Liver (tissue), 9 donors: ENCODE data around the gene MAB21L2. TPM values are rescaled to one million over a fixed set of nuclear protein-coding genes. Genes with fewer than 3 reads are reported as not detected.

Experiments used
- DNase-seq: peaks from one replicate; pipeline ENCODE4 v3.0.0-alpha.2; 2017; ENCODE audit warnings: low spot score
- H3K27ac ChIP-seq, 2 donors: one replicate each; pipeline ENCODE4 v1.7.0; 2013; ENCODE audit warnings: inconsistent platforms in 2 of 2, low read length in 2 of 2, control low read depth in 1 of 2, low read depth in 1 of 2, mild to moderate bottlenecking in 1 of 2
- H3K27me3 ChIP-seq, 4 donors: one replicate each; pipeline versions ENCODE4 v1.6.1 to v1.7.0; 2013; ENCODE audit warnings: low read length in 3 of 4, inconsistent platforms in 1 of 4, mild to moderate bottlenecking in 1 of 4, moderate library complexity in 1 of 4; ENCODE audit not compliant: control insufficient read depth in 4 of 4, insufficient read depth in 4 of 4
- H3K36me3 ChIP-seq, 4 donors: one replicate each; pipeline versions ENCODE4 v1.6.1 to v1.7.0; 2013; ENCODE audit warnings: low read length in 3 of 4, mild to moderate bottlenecking in 3 of 4, low read depth in 1 of 4, moderate library complexity in 1 of 4; ENCODE audit not compliant: control insufficient read depth in 4 of 4, insufficient read depth in 3 of 4
- H3K4me1 ChIP-seq, 4 donors: one replicate each; pipeline versions ENCODE4 v1.6.1 to v1.7.0; 2013; ENCODE audit warnings: low read length in 3 of 4, mild to moderate bottlenecking in 3 of 4, moderate library complexity in 1 of 4; ENCODE audit not compliant: control insufficient read depth in 4 of 4, insufficient read depth in 4 of 4
- H3K4me3 ChIP-seq, 3 donors: one replicate each; pipeline versions ENCODE4 v1.6.1 to v1.7.0; 2013; ENCODE audit warnings: low read length in 3 of 3, control low read depth in 1 of 3, low read depth in 1 of 3, mild to moderate bottlenecking in 1 of 3
- H3K9ac ChIP-seq, 2 donors: one replicate each; pipeline ENCODE4 v1.7.0; 2013; ENCODE audit warnings: low read length in 2 of 2, mild to moderate bottlenecking in 2 of 2, moderate library complexity in 2 of 2, control low read depth in 1 of 2, low read depth in 1 of 2
- H3K9me3 ChIP-seq, 4 donors: one replicate each; pipeline versions ENCODE4 v1.6.1 to v1.7.0; 2013; ENCODE audit warnings: low read length in 3 of 4; ENCODE audit not compliant: control insufficient read depth in 4 of 4
- EGR1 ChIP-seq, 2 donors: IDR thresholded peaks; 2 replicates each; pipeline ENCODE4 v1.6.1; 2016 to 2018; ENCODE audit warnings: antibody characterized with exemption in 2 of 2, low read depth in 2 of 2
- FOXA1 ChIP-seq: IDR thresholded peaks from 2 replicates; pipeline ENCODE4 v1.6.1; 2016; ENCODE audit warnings: antibody characterized with exemption
- FOXA2 ChIP-seq: IDR thresholded peaks from 2 replicates; pipeline ENCODE4 v1.6.1; 2016; ENCODE audit warnings: antibody characterized with exemption
- GABPA ChIP-seq, 2 donors: IDR thresholded peaks in 1 of 2; conservative IDR thresholded peaks in 1 of 2; 2 replicates each; pipeline ENCODE4 v1.6.1; 2016; ENCODE audit warnings: antibody characterized with exemption in 2 of 2, mild to moderate bottlenecking in 1 of 2, moderate library complexity in 1 of 2
- HNF4A ChIP-seq, 2 donors: conservative IDR thresholded peaks; 2 replicates each; pipeline ENCODE4 v1.6.1; 2016; ENCODE audit warnings: antibody characterized with exemption in 2 of 2, mild to moderate bottlenecking in 2 of 2
- HNF4G ChIP-seq: IDR thresholded peaks from 2 replicates; pipeline ENCODE4 v1.6.1; 2016; ENCODE audit warnings: antibody characterized with exemption
- JUND ChIP-seq, 2 donors: IDR thresholded peaks; 2 replicates each; pipeline ENCODE4 v1.6.1; 2016; ENCODE audit warnings: antibody characterized with exemption in 2 of 2
- MAX ChIP-seq: IDR thresholded peaks from 2 replicates; pipeline ENCODE4 v1.6.1; 2016; ENCODE audit warnings: antibody characterized with exemption
- NR2F2 ChIP-seq: IDR thresholded peaks from 2 replicates; pipeline ENCODE4 v1.6.1; 2016; ENCODE audit warnings: antibody characterized with exemption
- RAD21 ChIP-seq, 2 donors: IDR thresholded peaks; 2 replicates each; pipeline ENCODE4 v1.6.1; 2016; ENCODE audit warnings: antibody characterized with exemption in 2 of 2, mild to moderate bottlenecking in 2 of 2
- REST ChIP-seq: IDR thresholded peaks from 2 replicates; pipeline ENCODE4 v1.6.1; 2016; ENCODE audit warnings: antibody characterized with exemption, mild to moderate bottlenecking
- RXRA ChIP-seq, 2 donors: IDR thresholded peaks; 2 replicates each; pipeline ENCODE4 v1.6.1; 2017 to 2018; ENCODE audit warnings: antibody characterized with exemption in 2 of 2, mild to moderate bottlenecking in 1 of 2
- SP1 ChIP-seq: IDR thresholded peaks from 2 replicates; pipeline ENCODE4 v1.6.1; 2018; ENCODE audit warnings: antibody characterized with exemption, mild to moderate bottlenecking
- TAF1 ChIP-seq: conservative IDR thresholded peaks from 2 replicates; pipeline ENCODE4 v1.6.1; 2016; ENCODE audit warnings: antibody characterized with exemption, mild to moderate bottlenecking
- YY1 ChIP-seq: IDR thresholded peaks from 2 replicates; pipeline ENCODE4 v1.6.1; 2016; ENCODE audit warnings: antibody characterized with exemption, mild to moderate bottlenecking
- WGBS: extraction: QIAGEN DNeasy Blood & Tissue Kit; methylation state at CpG from one replicate; pipeline ENCODE4 v1.1.7; 2013; 5-methylcytosine and 5-hydroxymethylcytosine counted together
- polyA plus RNA-seq, 2 donors: library from polyadenylated mRNA; stranded (reverse) in 1 of 2; unstranded in 1 of 2; fragments of 200-250 nt in 1 of 2; fragments of >200 nt in 1 of 2; fragmentation: Nextera tagmentation in 1 of 2; extraction: Ambion mirVana in 1 of 2; gene quantifications; one replicate each; pipeline versions ENCODE4 v1.2.1 to v1.2.3, GENCODE V29; 2013 to 2015
- total RNA-seq, 2 donors: library from RNA; depleted of rRNA; stranded (reverse); fragments of >200 nt; gene quantifications; one replicate each; pipeline ENCODE4 v1.2.3, GENCODE V29; 2014
- TF ChIP-seq, protein P1 (sequence below): fragments of 150-350 bp; IDR thresholded peaks from 2 replicates; pipeline ENCODE4 v1.5.1; 2017; ENCODE audit warnings: improper control_type of control experiment, low read depth, low read length; ENCODE audit not compliant: missing input control
- TF ChIP-seq, protein P2 (sequence below): IDR thresholded peaks from 2 replicates; pipeline ENCODE4 v1.6.1; 2016; ENCODE audit warnings: antibody characterized with exemption
- TF ChIP-seq, protein P3 (sequence below): IDR thresholded peaks from 2 replicates; pipeline ENCODE4 v1.6.1; 2016; ENCODE audit warnings: antibody characterized with exemption
- donor health status: healthy.
- donor health status: healthy.
- donor health status: healthy.
- donor health status: healthy.
- donor health status: healthy.

The MAB21L2 gene
- total and polyA plus RNA-seq, 4 donors, result 0.30 to 1.5 (median 0.66) TPM

GRCh38 chr4:150609131-150609530 lies 27.2 kb downstream of the MAB21L2 start:
- no peak overlapping the region for H3K27ac ChIP-seq
- 95% methylated on average over 3 of the region's 3 CpGs for WGBS
- TF ChIP-seq HNF4G (no peak), FOXA1 (no peak), YY1 (no peak), HNF4A (conservative IDR thresholded peaks at IDR 0.05) (no peak), JUND (IDR thresholded peaks at IDR 0.05) (no peak), MAX (no peak), REST (no peak), EGR1 (IDR thresholded peaks at IDR 0.05; ENCODE audit: low read depth in 2 of 2) (no peak), FOXA2 (no peak), GABPA (IDR thresholded peaks at IDR 0.05 in 1 of 2, conservative IDR thresholded peaks at IDR 0.05 in 1 of 2) (no peak), NR2F2 (no peak), TAF1 (no peak), SP1 (no peak), RXRA (IDR thresholded peaks at IDR 0.05) (no peak), RAD21 (IDR thresholded peaks at IDR 0.05) (no peak)
- TF ChIP-seq, protein P1, sequence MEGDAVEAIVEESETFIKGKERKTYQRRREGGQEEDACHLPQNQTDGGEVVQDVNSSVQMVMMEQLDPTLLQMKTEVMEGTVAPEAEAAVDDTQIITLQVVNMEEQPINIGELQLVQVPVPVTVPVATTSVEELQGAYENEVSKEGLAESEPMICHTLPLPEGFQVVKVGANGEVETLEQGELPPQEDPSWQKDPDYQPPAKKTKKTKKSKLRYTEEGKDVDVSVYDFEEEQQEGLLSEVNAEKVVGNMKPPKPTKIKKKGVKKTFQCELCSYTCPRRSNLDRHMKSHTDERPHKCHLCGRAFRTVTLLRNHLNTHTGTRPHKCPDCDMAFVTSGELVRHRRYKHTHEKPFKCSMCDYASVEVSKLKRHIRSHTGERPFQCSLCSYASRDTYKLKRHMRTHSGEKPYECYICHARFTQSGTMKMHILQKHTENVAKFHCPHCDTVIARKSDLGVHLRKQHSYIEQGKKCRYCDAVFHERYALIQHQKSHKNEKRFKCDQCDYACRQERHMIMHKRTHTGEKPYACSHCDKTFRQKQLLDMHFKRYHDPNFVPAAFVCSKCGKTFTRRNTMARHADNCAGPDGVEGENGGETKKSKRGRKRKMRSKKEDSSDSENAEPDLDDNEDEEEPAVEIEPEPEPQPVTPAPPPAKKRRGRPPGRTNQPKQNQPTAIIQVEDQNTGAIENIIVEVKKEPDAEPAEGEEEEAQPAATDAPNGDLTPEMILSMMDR, result no peak
- TF ChIP-seq, protein P2, sequence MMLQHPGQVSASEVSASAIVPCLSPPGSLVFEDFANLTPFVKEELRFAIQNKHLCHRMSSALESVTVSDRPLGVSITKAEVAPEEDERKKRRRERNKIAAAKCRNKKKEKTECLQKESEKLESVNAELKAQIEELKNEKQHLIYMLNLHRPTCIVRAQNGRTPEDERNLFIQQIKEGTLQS, result no peak
- TF ChIP-seq, protein P3, sequence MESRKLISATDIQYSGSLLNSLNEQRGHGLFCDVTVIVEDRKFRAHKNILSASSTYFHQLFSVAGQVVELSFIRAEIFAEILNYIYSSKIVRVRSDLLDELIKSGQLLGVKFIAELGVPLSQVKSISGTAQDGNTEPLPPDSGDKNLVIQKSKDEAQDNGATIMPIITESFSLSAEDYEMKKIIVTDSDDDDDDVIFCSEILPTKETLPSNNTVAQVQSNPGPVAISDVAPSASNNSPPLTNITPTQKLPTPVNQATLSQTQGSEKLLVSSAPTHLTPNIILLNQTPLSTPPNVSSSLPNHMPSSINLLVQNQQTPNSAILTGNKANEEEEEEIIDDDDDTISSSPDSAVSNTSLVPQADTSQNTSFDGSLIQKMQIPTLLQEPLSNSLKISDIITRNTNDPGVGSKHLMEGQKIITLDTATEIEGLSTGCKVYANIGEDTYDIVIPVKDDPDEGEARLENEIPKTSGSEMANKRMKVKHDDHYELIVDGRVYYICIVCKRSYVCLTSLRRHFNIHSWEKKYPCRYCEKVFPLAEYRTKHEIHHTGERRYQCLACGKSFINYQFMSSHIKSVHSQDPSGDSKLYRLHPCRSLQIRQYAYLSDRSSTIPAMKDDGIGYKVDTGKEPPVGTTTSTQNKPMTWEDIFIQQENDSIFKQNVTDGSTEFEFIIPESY, result no peak
- H3K9ac ChIP-seq, result no peak overlapping the region
- no peaks in the 10 kb centered on the region for H3K9me3 ChIP-seq
- no peaks in the 10 kb centered on the region for H3K36me3 ChIP-seq
- no peak overlapping the region for H3K4me3 ChIP-seq
- peaks cover 0 to 3% (median 0%) of the 10 kb centered on the region in 4 donors for H3K4me1 ChIP-seq
- no peaks in the 10 kb centered on the region for H3K27me3 ChIP-seq
- DNase-seq, result no peak
